ENCODE data around the gene FBXL7.

GRCh38 chr5:15476977-15477376 is 23.0 kb upstream of the FBXL7 start:
- TF ChIP-seq, protein P1, sequence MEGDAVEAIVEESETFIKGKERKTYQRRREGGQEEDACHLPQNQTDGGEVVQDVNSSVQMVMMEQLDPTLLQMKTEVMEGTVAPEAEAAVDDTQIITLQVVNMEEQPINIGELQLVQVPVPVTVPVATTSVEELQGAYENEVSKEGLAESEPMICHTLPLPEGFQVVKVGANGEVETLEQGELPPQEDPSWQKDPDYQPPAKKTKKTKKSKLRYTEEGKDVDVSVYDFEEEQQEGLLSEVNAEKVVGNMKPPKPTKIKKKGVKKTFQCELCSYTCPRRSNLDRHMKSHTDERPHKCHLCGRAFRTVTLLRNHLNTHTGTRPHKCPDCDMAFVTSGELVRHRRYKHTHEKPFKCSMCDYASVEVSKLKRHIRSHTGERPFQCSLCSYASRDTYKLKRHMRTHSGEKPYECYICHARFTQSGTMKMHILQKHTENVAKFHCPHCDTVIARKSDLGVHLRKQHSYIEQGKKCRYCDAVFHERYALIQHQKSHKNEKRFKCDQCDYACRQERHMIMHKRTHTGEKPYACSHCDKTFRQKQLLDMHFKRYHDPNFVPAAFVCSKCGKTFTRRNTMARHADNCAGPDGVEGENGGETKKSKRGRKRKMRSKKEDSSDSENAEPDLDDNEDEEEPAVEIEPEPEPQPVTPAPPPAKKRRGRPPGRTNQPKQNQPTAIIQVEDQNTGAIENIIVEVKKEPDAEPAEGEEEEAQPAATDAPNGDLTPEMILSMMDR (conservative IDR thresholded peaks at IDR 0.05; ENCODE audit: low read length), result no peak
- no peak for TF ChIP-seq EZH2phosphoT487 (IDR thresholded peaks at IDR 0.05; ENCODE audit: borderline replicate concordance)
